Psoas muscle (tissue), 8 donors: ENCODE data around the gene SLC26A1. TPM values are rescaled to one million over a fixed set of nuclear protein-coding genes. Genes with fewer than 3 reads are reported as not detected.

Experiments
- ATAC-seq, 4 donors: fragments of 200-7000 bp; cut with Tn5 transposase; one replicate each; pipeline ENCODE4 v1.9.1; 2020; ENCODE audit warnings: moderate library complexity in 3 of 4, mild to moderate bottlenecking in 2 of 4
- DNase-seq, 2 donors: peaks; one replicate each; pipeline ENCODE4 v3.0.0-alpha.2; 2020
- H3K27ac ChIP-seq: fragments of 200-600 bp; one replicate; pipeline ENCODE4 v1.8.0; 2022
- H3K27me3 ChIP-seq, 3 donors: fragments of 200-600 bp in 1 of 3; one replicate each; pipeline versions ENCODE4 v1.6.1 to v1.8.0; 2013 to 2022; ENCODE audit warnings: low read length in 2 of 3, mild to moderate bottlenecking in 2 of 3, moderate library complexity in 1 of 3; ENCODE audit not compliant: insufficient read depth in 3 of 3
- H3K36me3 ChIP-seq, 2 donors: fragments of 200-600 bp in 1 of 2; one replicate each; pipeline versions ENCODE4 v1.6.1 to v1.8.0; 2013 to 2022; ENCODE audit warnings: low read depth in 1 of 2, mild to moderate bottlenecking in 1 of 2, moderate library complexity in 1 of 2; ENCODE audit not compliant: insufficient read depth in 1 of 2
- H3K4me1 ChIP-seq: fragments of 200-600 bp; one replicate; pipeline ENCODE4 v1.8.0; 2022
- H3K4me3 ChIP-seq: fragments of 200-600 bp; one replicate; pipeline ENCODE4 v1.8.0; 2022; ENCODE audit warnings: mild to moderate bottlenecking
- H3K9me3 ChIP-seq: fragments of 200-600 bp; one replicate; pipeline ENCODE4 v1.8.0; 2022
- WGBS, 3 donors: extraction: QIAGEN DNeasy Blood & Tissue Kit; methylation state at CpG; one replicate each; pipeline versions ENCODE4 v1.1.6 to v1.1.7; 2013; 5-methylcytosine and 5-hydroxymethylcytosine counted together
- intact Hi-C, 2 donors: fragments of 100-400 bp; cut with DNase I; formaldehyde crosslinking; loops; one replicate each; pipeline versions ENCODE4 v1.11.0 to v1.14.2; 2022
- polyA plus RNA-seq, 3 donors: library from polyadenylated mRNA; stranded (reverse); fragments of 200-250 nt; gene quantifications; one replicate each; pipeline ENCODE4 v1.2.3, GENCODE V29; 2013
- total RNA-seq, 4 donors: library from RNA; stranded (reverse); fragmentation: NEBNext Ultra II Directional in 2 of 4; extraction: Animal tissue kit (Norgen Biotek cat#: 25700) in 2 of 4; gene quantifications; one replicate each; pipeline versions ENCODE4 v1.2.1 to v1.2.4, GENCODE V29; 2021 to 2023
- TF ChIP-seq, protein P1 (sequence below): fragments of 200-600 bp; IDR thresholded peaks from one replicate; pipeline ENCODE4 v1.8.0; 2022; ENCODE audit warnings: antibody characterized with exemption
- donor health status: healthy with polysubstance abuse.
- donor health status: DM: no; HTN: no; CAD: no; lungs with moderate emphysema.
- donor health status: Bipolar disorder and iron deficiency.
- donor health status: healthy.
- donor health status: DM: yes; HTN: yes; CAD: no.
- donor health status: DM: no; HTN: no; CAD: no.
- donor health status: DM: no; HTN: no; CAD: no.
- donor health status: DM: yes; HTN: yes; CAD: no.

Gene SLC26A1
- total and polyA plus RNA-seq, 7 donors, result 0.06 to 0.36 (median 0.15) TPM; not detected in 3

DNA sequence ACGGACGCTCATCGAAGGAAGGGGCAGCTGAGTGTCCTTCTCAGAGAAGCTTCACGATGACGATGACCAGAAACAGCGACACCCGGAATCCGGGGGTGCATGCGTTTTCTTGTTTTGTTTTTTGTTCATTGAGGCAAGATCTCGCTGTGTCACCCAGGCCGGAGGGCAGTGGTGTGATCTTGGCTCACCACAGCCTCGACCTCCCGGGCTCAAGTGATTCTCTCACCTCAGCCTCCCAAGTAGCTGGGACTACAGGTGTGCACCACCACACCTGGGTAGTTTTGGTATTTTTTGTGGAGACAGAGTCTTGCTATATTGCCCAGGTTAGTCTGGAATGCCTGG lies 39.7 kb downstream of the SLC26A1 start:
- no peaks in the 10 kb centered on the region for H3K27me3 ChIP-seq
- no peaks in the 10 kb centered on the region for H3K9me3 ChIP-seq
- TF ChIP-seq, protein P1, sequence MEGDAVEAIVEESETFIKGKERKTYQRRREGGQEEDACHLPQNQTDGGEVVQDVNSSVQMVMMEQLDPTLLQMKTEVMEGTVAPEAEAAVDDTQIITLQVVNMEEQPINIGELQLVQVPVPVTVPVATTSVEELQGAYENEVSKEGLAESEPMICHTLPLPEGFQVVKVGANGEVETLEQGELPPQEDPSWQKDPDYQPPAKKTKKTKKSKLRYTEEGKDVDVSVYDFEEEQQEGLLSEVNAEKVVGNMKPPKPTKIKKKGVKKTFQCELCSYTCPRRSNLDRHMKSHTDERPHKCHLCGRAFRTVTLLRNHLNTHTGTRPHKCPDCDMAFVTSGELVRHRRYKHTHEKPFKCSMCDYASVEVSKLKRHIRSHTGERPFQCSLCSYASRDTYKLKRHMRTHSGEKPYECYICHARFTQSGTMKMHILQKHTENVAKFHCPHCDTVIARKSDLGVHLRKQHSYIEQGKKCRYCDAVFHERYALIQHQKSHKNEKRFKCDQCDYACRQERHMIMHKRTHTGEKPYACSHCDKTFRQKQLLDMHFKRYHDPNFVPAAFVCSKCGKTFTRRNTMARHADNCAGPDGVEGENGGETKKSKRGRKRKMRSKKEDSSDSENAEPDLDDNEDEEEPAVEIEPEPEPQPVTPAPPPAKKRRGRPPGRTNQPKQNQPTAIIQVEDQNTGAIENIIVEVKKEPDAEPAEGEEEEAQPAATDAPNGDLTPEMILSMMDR, result no peak
- no peak overlapping the region for H3K4me3 ChIP-seq
- ATAC-seq, result no peak
- DNase-seq, result no peak
- H3K27ac ChIP-seq, result no peak overlapping the region
- no peaks in the 10 kb centered on the region for H3K4me1 ChIP-seq
- 96 to 97% (median 96%) methylated on average over 13 of the region's 13 CpGs for whole genome bisulfite sequencing, 3 donors
- H3K36me3 ChIP-seq, result peaks cover 0 to 50% of the 10 kb centered on the region in 2 donors
- intact Hi-C loops, result no loop called here

DNA sequence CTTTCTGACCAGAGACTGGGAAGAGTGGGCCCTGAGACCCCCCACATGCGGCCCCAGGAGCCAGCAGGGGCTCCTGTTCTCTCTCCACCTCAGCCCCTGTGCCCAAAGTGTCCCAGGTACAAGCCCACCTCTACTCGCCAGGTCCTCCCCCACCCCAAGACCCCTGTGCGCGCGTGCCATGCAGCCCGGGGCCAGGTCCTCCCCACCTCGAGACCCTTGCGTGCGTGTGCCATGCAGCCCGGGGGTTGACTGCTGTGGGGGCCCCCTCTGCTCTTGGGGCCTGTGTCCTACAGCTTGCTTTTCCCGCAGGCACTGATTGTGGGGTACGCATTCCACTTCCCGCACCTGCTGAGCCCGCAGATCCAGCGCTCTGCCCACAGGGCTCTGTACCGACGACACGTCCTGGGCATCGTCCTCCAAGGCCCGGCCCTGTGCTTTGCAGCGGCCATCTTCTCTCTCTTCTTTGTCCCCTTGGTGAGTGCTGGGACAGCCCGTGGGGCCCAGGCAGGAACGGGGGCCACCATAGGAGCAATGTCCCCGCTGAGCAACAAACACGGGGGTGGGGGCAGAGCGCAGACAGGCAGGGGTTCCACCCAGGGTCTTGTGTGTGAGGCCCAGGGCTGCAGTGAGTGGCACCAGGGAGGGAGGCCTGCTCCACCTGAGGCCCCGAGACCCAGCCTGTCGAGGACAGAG lies 40.2 kb downstream of the SLC26A1 start:
- TF ChIP-seq, protein P1, result no peak
- peaks cover 0 to 45% of the 10 kb centered on the region in 2 donors for H3K36me3 ChIP-seq
- ATAC-seq (no peak), DNase-seq (peak in 1 of 2 donors; percentile 48)
- 94% methylated on average over 28 of the region's 28 CpGs for WGBS, 3 donors
- no peaks in the 10 kb centered on the region for H3K27me3 ChIP-seq
- intact Hi-C loops, result no loop called here
- H3K4me1 ChIP-seq, result no peaks in the 10 kb centered on the region
- no peaks in the 10 kb centered on the region for H3K9me3 ChIP-seq
- H3K27ac ChIP-seq, result no peak overlapping the region
- H3K4me3 ChIP-seq, result no peak overlapping the region

DNA sequence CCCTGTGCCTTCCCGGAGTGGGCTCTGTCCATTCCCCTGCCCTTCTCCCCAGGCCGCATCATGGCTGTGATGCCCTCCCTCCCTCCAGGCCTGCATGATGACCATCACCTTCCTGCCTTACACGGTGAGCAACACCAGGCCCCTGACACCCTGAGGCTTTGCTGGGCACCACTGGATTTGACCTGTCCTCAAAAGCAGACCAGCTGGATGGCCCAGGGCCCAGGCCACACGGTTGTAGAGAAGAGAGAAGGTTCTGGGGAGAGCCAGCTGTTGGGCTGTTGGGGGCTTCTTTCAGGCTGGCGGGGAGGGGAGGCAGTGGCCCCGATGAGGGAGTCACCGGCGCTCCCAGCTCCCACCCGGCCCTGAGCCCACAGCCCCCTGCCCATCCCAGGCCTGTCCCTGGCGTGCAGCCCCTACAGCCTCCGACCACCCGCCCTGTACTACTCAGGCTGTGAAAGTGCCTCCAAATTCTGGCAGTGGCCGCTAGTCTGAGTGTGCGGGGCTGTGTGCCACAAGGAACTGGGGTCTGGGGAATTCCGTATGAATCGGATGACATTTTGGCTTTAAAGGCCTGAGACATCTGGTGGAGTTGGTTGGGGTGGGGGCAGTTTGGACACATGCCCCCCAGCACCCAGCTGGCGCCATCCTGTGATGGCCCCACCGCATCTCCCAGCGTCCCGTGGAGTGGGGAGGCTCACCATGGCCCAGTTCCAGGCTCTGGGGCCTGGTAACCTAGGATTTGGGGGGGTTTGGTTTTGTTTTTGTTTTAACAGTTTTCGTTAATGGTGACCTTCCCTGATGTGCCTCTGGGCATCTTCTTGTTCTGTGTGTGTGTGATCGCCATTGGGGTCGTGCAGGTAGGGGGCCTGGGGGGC lies 41.4 kb downstream of the SLC26A1 start:
- Histone ChIP-seq H3K4me3 (no peak overlapping the region), H3K27ac (no peak overlapping the region), H3K36me3 (peaks cover 0 to 39% of the 10 kb centered on the region in 2 donors), H3K4me1 (no peaks in the 10 kb centered on the region), H3K9me3 (no peaks in the 10 kb centered on the region), H3K27me3 (no peaks in the 10 kb centered on the region)
- 71 to 75% (median 72%) methylated on average over 23 of the region's 23 CpGs for WGBS, 3 donors
- DNase-seq (peak in 1 of 2 donors; percentile 50), ATAC-seq (no peak)
- TF ChIP-seq, protein P1, result no peak
- intact Hi-C loops, result no loop called here

DNA sequence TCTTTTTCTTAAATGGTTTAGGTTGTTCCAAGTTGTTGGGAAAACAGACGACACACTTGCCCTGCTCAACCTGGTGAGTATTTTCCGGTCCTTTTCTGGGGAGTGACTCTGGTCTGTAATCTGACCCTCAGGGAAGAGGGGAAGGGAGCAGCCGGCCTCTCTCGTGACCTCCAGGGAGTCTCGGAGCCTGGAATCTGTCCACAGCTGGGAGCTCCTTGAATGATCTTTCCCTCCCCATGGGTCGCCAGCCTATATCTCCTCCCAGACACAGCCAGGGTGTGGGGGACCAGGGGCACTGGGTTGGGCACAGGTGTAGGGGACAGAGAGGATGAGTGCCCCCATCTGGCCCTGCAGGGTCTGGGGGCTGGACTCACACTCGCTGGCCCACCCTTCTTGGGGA lies 42.0 kb downstream of the SLC26A1 start:
- intact Hi-C loops, result no loop called here
- DNase-seq (peak in 1 of 2 donors; percentile 34), ATAC-seq (peak in 2 of 4 donors; percentile 53 to 59)
- H3K4me1 ChIP-seq, result no peaks in the 10 kb centered on the region
- H3K36me3 ChIP-seq, result peaks cover 0 to 36% of the 10 kb centered on the region in 2 donors
- TF ChIP-seq, protein P1, result no peak
- no peak overlapping the region for H3K27ac ChIP-seq
- no peaks in the 10 kb centered on the region for H3K27me3 ChIP-seq
- no peak overlapping the region for H3K4me3 ChIP-seq
- WGBS, 3 donors, result 34 to 46% (median 44%) methylated on average over 7 of the region's 7 CpGs
- H3K9me3 ChIP-seq, result no peaks in the 10 kb centered on the region
